Measurements from ENCODE around the gene GFRA1. TPM values are rescaled to one million over a fixed set of nuclear protein-coding genes. Genes with fewer than 3 reads are reported as not detected.

The GFRA1 gene
- total RNA-seq, 1 donor from 2014 or later, result 122 TPM

DNA sequence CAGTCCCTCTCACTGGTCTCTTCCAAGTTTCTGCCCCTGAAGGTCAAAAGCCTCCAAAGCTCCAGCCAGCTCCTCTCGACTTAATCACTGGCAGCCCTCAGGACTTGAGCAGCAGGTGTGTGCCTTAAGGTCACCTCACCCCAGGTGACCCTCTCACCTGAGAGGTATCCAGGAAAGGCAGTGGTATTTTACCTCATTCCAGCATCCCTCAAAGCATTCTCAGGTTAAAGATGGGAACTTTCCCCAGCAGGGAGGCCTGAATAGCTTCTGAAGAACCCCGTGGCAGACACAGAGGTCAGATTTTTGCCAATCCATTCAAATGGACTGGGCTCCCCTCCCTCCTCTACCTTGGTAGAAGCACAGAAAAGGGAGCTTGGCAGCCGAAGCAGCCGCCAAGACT lies 148.2 kb downstream of the GFRA1 start:
- DNase-seq, result no peak

DNA sequence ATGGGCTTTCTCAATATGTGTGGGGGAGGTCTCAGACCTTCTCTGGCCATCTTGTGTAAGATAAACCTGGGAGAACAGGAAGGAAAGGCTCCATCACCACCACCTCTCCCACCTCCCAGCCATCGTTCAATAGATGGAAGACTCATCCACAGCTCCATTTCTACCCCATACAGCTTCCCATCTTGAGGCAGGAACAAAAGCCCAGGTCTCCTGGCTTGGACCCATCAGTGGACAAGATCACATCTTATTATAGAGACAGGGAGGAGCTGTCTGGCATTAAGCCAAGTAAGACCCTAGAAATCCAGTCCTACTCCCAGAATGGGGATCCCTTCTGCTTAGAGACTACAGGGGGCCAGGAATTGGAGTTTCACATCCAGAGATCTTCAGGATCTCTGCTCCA lies 150.3 kb downstream of the GFRA1 start:
- no peak for DNase-seq

DNA sequence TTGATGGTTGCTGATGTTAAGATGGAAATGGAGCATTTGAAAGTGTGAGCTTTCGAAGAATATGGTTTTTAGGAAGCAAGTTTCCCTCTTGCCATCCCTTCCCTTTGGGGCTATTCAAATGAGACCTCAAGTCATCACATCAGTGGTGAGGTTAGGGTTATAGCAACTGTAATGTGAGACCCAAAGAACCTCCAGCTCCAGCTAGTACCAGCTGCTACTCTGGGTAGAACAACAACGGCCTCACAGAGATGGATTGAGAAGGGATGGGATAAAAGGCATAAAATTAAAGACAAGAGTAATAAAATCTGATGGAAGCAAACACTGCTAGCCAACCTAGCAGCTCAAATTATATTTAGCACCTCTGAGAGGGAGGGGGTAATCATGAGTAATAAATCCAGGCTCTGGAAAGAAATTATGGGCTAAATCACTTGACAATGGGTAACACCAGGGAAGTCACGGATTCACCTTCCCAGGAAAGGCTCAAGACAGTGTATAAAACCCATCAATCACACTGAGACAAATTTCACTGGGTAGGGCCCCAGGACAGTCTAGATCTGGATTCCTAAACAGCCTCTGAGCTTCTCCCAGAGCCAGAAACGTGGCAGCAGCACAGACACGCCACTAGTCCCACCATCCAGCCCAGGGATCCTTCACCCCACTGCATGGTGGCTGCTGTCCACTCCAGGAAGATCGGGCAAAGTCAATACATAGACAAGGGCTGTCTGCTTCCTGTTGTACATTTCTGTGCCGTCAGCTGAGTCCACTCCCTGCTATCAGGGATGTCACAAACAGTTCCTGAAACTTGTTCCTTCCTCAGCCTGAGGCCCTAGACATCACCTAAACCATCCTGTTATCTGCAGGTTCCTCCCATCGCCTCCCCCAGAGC lies 151.1 kb downstream of the GFRA1 start:
- DNase-seq, result peak; percentile 65

DNA sequence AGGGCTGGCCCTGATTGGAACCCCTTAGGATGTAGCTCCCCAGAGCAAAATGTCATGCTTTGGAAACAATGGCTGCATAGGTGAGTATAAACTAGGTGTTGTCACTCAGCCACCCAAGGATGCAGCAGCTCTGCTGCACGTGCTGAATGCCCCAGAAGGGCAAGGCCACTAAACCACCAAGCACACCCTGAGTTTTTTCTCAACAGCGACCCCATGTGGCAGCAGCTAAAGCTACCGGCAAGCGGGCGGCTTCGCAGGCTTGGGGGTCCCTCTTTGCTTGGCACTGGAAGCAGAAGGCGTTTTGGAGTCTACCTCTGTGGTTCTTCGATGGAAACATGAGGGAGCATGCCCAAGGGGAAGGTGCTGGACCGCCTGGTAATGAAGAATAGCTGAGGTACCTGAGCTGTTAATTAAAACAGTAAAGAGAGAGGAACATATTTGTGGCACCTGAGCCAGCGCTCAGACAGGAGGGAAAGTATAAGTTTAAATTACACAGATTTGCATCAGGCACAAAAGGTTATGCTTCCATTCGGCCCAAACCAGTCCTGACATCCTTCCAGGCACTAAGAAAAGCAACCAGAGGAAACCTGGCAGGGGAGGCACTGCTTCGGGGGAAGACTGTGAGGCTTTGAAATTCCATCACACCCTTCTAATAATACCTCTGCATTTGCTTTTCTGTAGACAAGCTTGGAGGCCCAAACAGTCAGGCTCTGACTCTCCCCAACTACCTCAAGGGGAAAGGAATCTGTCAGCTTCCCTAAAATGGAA lies 152.1 kb downstream of the GFRA1 start:
- peak; percentile 21 for DNase-seq

DNA sequence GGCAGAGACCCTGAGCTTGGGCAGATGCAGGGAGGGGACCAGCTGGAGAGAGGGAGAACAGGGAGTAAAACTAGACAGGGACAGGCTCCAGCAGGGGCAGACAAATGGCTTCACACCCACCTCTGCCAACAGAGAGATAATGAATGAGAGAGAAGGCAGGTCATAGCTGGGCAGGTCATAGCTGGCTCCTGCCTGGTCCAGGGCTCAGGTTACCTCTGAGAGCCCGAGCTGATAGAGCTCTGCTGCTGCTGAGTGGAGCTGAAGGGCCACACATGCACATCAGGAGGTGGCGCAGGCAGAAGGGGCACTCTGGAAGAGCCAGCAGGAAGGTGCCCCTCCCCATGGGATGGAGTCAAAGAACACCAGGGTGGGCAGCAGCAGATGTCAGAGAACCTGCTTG lies 154.2 kb downstream of the GFRA1 start:
- DNase-seq, result no peak

DNA sequence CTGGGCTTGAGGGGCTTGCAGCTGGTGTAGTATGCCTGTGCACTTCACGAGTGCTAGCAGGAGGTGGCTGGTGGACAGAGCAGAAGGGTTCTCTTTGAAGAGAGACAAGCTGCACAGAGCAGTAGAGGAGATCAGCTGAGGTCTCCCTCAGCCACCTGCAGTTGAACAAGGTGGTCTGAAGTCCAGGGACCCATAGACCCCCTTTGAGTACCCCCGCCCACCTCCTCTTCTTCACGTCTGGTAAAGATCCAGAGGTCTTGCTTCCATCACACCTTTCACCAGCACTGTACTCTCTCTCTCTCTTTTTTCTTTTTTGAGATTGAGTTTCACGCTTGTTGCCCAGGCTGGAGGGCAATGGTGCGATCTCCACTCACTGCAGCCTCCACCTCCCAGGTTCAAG lies 157.2 kb downstream of the GFRA1 start:
- no peak for DNase-seq

DNA sequence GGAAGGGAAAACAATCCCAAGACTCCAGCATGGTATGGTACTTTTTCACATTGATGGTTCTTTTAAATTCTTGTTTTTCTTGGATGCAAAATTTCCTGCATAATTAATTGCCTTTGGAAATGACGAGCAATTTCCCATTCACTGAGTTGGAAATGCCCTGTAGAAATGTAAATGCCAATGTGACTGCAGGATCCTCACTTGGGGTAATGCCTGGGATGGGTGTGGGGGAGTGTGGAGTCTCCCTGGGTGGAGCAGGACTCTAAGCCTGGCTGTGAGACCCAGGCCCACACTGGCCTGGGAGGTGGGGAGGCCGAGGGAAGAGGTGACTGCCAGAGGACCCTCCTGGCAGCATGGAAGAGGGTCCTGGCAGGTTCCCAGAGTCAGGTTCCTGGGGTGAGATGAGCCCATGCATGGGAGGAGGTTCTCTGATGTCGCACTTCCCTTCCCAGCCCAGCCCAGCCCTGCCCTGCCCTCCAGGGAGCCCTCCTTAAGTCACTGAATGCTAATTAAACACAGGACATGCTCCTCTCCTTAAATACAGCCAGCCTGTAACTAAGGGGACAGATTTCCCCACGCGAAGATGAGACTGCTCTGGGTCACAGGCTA lies 157.9 kb downstream of the GFRA1 start:
- no peak for DNase-seq

DNA sequence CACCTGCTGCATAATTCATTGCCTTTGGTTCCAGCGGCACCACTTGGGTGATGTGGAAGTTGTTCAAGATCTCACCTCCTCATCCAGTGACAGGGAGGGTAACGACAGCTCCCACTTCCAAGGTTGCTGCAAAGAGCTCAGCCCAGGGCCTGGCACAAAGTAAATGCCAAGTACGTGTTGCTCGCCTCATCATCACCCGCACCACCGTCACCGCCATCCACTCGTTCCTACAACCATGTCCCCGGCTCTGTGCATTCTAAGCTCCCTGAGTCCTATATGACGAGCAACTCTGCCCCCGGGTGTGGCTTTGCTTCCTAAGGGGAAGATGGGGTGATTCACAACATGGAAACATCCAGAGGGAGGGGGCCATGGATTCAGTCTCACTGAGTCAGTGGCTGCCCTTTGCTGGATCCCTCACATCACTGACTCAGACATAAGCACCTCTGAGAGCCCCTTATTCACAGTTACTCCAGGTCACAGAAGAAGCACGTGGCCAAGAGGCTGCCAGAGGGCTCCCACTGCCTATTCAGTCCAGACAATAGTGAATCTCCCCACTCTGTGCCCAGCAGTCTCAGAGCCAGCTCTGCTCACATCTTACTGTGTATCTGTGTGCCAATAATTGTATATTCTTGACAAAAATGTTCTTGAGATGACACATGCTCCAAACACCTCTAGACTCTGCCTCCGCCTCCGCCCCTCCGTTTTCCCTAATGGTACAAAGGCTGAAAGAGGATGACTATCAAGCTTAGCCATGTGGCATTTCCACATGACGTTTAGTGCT lies 159.1 kb downstream of the GFRA1 start:
- DNase-seq, result no peak

DNA sequence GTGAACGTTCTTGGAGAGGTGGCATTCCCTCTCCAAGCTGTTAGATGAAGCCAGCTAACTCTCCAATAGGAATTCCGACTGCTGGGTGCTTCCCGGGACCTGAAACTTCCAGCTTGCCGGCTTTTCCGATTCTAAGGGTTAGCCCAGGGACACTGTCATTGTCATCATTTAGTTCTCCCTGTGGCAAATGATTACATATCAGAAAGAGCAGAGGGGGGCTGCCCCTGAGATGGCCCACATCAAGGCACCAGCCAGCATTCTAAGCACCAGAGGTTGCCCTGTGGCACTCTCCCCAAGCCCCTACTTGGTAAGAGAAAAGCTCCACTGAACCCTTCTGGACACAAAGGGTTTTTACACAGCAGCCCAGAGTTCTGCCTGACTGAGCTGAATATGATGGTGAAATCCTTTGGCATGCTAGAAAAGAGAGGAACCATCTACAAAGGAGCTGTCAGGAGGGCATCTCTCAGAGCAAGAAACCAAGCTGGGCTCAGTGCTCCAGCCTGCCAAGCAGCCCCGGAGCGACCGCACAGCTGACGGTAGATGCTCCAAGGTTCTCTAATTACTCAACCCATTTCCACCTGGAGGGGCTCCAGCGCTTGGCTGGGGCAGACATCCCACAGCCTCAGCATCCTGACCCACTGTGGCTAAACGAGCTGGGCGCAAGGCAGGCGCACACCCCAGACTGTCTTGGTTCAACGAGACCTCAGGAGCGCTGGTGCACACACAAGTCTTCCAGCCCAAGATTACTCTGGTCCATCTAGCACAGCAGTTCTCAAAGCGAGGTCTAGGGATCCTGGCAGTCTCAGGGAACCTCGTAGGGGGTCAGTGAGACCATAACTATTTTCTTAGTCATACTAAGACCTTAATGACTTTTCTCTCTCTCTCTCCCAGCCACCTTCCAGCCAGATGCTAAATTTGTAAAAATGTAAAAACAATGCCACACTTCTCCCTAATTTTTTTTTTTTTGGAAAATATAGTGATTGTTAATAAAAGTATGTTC lies 160.5 kb downstream of the GFRA1 start:
- no peak for DNase-seq

DNA sequence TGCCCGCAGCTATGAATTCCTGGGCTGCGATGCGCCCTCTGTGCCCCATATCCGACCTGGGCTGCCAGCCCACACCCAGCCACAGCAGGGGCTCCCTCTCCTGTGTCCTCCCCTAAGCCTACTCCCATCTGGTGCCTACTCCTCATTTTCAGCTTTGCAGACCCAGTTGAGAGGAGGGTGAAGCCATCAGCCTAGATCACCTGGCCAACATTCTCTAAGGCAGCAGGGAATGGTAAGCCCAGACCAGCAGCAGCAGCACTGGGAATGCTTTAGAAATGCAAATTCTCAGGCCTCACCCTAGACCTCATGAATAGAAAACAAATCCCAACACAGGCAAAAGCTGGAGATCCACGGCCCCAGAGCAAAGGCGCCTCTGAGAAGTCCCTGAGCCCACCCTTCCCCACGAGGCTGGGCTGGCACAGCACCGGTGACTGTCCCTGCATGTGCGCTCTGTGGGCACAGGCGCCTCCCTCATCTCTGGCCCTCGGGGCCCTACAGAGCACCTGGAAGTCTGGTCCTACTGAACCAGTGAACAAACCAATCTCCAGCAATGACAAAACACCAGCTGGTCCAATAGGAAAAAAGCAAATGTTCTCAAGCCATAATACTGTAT lies 161.4 kb downstream of the GFRA1 start:
- no peak for DNase-seq

DNA sequence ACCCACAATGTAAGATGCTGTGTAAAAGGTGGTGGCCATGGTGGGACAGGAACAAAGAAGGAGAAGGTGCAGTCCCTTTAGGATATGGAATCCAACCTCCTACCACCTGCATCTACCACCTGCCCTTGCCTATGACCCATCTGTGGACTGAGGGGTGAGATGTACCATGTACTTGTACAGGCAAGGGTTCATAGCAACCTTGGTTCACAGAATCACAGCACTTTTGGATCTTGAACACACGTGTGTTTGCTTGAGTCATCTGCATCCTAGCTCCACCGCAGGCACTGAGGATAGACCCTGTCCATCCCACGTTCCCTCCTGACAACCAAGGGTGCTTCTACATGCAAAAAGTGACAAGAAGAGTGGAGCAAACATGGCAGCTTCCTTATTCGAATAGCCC lies 162.3 kb downstream of the GFRA1 start:
- DNase-seq, result no peak

DNA sequence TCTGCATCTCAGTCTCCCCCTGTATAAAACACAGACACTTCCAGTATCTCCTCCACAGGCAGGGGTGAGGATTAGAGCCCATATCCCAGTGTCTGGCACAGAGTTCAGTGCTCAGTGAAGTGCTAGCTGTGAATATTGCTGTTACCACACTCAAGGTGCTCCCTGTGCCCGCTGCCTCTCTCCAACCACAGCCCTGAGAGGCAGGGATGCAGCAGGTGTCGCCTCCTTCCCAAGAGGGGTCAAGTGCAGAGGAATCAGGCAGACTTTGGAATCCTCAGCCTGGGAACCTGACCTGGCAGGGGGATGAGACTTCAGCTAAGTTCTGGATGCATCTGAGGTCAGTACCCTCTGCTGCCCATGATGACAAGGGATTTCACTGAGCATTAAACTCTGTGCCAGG lies 163.1 kb downstream of the GFRA1 start:
- DNase-seq, result no peak

DNA sequence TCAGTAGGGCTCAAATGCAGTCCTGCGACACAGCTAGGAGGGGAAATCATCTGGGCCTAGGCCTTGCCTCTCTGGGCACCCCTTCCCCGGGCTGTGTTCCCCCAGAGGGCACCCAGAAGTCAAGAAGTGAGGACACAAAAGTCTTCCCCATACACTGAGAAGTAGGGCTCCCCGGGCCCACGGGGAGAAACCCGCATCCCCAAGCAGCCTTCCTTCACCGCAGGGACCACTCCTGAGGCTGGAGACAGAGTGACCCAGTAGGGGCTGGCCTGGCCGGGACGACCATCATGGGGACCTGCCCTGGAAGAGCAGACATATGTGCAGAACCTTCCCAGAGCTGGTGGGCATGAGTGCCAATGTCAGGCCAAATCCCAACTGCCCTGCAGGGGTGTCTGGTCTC lies 163.5 kb downstream of the GFRA1 start:
- DNase-seq, result no peak

DNA sequence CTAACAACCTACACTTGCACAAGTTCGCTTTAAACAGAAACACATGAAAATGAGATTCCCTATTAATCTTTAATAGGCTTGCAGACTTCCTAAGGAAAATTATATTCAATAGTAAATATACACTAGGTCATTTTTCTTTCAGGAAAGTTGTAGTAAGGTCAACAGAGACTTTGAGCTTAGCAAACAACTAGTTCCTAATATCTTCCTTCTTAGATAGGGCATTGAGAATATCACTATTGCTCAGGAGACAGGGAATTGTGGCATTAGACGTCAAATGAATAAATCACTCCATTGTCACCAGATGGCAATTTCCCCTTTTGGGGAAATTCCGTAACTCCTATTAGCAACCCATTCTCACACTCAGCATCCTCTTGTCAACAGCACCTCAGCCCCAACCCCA lies 164.9 kb downstream of the GFRA1 start:
- no peak for DNase-seq

DNA sequence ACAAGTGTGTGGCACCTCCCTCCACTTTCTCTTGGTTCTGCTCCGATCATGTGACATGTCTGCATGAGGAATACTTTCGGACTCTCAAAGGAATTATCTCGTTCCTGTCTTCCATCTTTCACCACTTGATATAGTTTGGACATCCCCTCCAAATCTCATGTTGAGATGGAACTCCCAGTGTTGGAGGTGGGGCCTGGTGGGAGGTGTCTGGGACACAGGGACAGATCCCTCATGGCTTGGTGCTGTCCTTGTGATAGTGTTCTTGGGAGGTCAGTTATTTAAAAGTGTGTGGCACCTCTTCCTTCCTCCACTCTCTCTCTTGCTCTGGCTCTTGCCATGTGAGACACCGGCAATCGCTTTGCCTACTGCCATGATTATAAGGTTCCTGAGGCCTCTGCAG lies 166.4 kb downstream of the GFRA1 start:
- DNase-seq, result no peak

DNA sequence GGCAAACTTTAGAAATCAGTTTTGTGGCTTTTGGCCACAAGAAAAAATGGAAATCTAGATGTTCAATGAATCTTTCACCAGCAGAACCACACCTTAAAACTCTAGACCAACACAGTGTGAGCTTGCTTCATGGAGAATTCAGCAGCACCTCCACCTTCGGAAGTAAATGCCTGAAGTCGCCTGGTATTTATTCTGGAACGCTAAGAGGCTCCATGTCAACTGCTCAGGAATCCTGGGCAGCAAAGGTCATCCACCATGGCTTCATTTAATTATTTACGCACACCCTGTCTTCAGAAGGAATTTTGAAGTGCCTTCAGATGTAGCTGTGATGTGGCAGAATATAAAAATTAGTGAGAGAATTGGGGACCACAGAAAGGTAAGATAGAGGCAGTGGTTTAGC lies 167.7 kb downstream of the GFRA1 start:
- no peak for DNase-seq

DNA sequence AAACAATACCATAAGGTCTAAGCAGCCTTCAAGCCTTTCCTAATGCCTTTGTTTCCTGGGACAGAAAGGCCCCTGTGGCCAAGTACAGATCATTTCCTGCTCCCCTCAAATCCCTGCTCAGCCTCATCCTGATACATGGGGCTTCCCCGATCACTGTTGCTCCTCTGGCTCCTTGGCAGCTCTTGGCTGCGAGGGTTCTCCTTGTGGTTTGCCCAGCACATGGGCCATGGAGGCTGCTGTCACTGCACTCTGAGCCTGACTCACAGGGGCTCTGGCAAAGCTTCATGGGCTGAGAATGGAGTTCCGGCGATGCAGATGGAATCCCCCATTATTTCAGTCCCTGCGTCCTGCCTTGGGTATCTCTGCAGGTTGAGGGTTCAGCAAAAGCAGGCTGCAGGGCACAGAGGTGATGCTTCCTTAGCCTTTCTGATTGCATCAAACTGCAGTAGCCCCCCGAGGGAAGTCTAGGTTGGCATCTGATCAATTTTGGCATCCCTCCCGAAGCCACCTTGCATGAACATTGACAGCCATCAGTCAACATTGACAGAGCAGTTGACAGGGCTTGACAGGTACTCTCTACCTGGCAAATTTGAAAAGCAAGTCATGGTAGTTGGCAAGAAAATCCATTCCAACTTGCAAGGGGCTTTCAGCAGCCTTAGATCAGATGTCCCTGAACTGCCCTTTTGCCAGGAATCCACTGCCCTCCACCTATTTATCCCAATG lies 168.6 kb downstream of the GFRA1 start:
- no peak for DNase-seq

DNA sequence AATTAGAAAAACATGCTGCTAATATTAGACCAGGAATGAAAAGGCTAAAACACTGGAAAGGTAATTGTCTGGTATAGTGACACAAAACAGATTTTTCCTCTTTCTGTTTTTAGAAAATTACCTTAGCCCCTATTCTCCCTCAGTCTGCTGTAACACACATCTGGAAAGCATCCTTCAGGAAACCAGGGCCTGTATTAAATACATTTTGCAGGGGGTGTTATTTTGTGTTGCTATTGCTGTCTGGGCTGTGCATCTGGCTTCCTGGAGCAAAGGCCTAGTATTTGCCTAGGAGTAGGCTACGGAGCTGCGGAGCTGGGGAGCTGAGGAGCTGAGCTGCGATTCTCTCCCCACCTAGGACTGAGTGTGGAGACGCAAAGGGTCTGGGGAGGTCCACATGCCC lies 169.3 kb downstream of the GFRA1 start:
- peak; percentile 54 for DNase-seq

DNA sequence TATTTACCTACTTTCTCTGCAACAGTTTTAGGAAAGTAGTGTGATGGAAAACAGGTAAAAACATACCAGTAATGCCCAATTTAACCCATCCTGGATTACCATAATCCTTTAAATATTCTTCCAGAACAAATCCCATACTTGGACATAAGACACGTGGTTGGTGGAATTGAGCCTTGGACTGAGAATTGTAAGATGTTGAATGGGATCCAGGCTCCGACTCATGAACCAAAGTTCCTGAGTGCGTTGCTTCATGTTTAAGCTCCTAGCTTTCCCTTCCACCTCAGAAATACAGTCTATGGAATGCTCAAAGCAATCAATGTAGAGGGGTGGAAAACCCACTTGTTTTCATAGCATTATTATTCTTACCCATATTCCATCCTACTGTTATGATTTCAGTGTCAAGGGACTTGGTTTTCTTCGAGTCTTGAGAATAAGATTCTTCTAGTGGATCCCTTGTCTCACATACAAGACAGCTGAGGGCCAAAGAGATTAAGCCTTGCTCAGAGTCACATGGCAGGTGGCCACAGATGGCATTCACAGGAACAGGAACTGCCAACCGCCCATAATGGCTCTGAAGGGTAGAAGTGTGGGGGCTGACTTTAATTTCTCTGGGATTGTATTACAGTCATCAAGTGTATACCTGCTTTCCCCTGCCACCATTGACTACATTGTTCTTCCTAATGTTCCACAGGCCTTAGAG lies 171.2 kb downstream of the GFRA1 start:
- peak; percentile 32 for DNase-seq
